NCI-H146 treated with DMSO at 0.1 percent for 48 hours (cell line): ENCODE measurements around the gene ZBTB44.
A peak's percentile ranks its signal among the peaks of the same experiment; 100 is the strongest.

ENCODE experiments used
- DNase-seq: peaks from one replicate; lab custom pipeline; 2025; ENCODE audit not compliant: unreplicated experiment; lab: John Stamatoyannopoulos, UW

Gene ZBTB44

GRCh38 chr11:130179396-130180306 lies 135.1 kb downstream of the ZBTB44 start:
- peak; percentile 91 for DNase-seq

GRCh38 chr11:130178441-130179339 lies 136.0 kb downstream of the ZBTB44 start:
- no peak for DNase-seq

DNA sequence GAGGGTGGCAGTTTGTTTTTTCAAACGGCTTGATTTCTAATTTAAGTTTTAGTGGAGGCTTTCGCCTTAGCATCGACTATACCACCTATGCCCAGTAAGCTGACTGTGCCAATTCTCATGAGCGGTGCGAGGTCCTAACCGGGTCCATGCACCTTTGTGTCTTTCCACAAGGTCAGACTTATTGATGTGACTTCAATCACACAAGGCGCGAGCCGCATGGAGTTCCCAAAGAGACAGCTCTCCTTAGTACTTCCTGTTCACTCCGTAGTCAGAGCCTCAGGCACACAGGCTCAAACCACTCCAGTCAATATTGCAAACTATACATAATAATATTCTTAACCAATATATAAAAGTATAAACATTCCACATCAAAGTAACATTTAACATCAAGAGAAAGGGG lies 136.9 kb downstream of the ZBTB44 start:
- DNase-seq = no peak
